NCI-H1092 treated with DMSO at 0.1 percent for 48 hours (cell line): ENCODE measurements around the gene SCRN1.
"Not testable (repeated sequence)": the region's sequence is repeated elsewhere in the genome, so short reads cannot be mapped to it uniquely, and the experiment has no call there.

Experiments
- DNase-seq: peaks from one replicate; lab custom pipeline; 2025; lab: John Stamatoyannopoulos, UW

Gene SCRN1

GRCh38 chr7:29890786-29891185 is 98.8 kb downstream of the SCRN1 start:
- DNase-seq: not testable (repeated sequence)

GRCh38 chr7:29890251-29890650 is 99.3 kb downstream of the SCRN1 start:
- no peak for DNase-seq

DNA sequence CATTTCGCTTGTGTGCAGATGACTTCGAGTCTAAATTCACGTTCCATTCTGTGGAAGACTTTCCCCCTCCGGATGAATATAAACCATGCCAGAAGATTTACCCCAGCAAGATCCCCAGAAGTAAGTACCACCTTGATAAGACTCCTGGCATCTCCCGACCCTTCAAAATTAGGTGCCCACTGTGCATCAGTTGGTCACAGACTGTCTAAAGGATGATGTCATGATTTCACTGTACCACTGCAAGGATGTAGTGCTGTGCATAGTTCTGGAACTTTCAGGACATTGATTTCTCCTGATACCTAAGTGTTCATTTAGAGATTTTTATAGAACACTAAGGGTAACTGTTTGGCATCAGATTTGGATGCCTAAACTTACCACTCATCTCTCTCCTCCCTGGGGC is 100.3 kb downstream of the SCRN1 start:
- DNase-seq: no peak

- DNase-seq: no peak
Observed at GRCh38 chr7:29888006-29888405, 101.6 kb downstream of the SCRN1 start.

DNA sequence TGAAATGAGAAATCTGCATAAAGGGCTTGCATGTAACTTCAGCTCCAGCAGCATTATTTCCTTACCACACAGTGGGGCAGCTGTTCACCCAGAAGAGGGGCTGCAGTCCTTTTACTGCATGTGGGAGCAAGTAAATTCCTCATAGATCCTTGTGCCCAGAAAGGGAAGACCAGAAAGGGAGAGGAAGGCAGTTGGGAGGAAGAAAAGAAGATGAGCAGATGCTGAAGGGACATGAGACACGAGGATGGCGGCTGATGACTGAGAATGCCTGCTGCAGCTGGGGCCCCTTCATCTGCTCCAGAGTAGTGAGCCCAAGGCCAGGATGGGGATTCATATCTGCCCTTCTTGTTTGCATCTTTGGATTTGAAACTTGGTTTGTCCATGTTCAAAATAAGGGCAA is 102.8 kb downstream of the SCRN1 start:
- no peak for DNase-seq

DNA sequence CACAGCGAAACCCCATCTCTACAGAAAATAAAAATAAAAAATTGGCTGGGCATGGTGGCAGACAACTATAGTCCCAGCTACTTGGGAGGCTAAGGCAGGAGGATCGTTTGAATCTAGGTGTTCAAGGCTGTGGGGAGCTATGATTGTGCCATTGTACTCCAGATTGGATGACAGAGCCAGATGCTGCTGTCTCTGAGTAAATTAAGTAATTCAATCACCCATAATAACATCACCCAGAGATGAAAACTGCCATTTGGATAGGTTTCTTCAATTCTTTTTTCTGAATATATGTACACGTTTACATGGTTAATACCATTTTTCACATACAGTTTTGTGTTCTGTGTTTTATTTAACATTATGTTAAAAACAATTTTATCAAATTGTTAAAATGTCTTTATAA is 104.0 kb downstream of the SCRN1 start:
- DNase-seq: no peak

DNA sequence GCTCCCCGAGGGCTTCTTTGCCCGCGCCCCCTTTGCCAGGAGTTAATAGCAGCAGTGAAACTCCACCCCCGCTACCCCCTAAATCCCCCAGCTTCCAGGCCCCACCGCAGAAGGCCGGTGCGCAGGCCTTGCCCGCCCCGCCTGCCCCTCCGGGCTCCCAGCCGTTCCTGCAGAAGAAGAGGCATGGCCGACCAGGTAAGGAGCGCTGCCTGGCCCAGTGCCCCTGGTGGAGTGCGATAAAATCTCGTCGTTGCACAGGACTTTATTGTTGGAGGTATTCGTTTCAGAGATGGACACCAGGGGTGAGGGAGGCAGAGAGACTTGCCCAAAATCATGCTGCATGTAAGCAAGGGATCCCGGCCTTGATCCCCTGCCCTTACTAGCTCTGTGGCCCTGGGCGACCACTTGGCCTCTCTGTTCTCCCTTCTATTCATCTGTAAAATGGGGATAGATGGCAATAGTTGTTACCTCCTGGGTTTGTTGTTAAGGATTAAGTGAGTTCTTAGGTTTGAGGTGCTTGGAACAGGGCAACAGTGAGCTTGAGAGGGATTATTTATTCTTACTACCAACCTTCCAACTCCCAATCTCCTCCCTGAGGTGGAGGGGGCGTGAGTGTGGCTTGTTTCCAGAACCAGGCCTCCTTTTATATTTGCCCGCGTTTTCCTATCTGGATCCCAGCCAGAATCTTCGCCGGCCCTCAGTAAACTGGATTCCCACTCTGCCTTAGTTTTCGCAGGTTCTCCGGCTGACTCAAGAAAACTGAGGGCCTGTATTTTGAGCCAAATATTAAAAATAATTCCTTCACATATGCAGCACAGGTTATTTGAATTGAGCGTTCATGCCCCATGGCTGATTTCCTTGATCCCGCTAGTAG is 105.0 kb downstream of the SCRN1 start:
- DNase-seq: peak; percentile 60

DNA sequence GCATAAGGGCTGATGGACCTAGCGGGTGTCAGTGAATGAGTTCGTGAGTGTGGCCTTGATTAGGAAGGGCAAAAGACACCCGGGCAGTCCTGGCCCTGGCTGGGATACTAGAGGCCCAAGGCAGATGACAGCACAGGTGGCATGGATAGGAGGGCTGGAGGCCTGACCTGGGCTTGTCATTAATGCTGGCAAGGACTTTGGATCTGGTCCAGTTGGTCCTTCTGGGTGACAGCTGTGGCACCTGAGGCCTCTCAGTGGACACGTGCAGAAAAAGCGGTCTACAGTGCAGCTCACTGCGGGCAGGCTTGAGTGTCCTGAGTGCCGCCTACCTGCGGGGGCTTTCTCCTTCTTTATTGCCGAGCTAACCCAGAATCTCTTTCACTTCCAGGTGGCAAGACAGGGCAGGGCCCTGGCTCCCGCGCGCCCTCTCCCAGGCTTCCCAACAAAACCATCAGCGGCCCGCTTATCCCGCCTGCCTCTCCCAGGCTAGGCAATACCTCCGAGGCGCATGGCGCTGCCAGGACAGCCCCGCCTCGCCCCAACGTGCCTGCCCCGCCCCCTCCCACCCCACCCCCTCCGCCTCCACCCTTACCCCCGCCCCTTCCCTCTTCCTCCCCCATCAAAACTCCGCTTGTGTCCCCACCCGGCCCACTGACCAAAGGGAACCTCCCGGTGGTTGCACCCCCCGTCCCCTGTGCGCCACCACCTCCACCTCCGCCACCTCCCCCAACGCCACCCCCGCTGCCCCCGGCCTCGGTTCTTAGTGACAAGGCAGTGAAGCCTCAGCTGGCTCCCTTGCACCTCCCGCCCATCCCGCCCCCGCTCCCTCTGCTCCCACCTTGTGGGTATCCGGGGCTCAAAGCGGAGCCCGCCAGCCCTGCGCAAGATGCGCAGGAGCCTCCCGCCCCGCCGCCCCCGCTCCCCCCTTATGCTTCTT is 105.9 kb downstream of the SCRN1 start:
- DNase-seq: no peak

- DNase-seq: no peak
Observed at GRCh38 chr7:29882481-29882880, 107.1 kb downstream of the SCRN1 start.

DNA sequence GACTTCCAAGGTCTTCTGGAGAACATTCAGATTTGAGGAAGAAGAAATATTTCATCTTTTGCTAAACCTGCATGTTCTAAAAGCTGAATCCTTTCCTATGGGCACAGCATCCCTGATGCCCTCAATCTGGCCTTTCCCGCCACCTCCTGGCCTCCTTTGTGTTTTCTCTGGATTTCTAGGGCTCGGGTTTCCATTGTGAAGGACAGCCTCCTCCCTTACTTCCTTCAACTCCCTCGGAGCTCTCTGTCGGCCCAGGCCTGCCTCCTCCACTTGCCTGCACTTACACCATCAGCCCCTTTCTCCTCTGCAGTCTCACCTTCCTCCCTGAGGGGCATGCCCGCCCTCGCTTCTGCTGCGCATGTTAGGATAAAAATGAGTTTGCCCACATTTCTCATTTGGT is 107.9 kb downstream of the SCRN1 start:
- DNase-seq: no peak

- no peak for DNase-seq
Observed at GRCh38 chr7:29879609-29880008, 110.0 kb downstream of the SCRN1 start.

GRCh38 chr7:29878081-29878688 is 111.4 kb downstream of the SCRN1 start:
- peak; percentile 50 for DNase-seq

DNA sequence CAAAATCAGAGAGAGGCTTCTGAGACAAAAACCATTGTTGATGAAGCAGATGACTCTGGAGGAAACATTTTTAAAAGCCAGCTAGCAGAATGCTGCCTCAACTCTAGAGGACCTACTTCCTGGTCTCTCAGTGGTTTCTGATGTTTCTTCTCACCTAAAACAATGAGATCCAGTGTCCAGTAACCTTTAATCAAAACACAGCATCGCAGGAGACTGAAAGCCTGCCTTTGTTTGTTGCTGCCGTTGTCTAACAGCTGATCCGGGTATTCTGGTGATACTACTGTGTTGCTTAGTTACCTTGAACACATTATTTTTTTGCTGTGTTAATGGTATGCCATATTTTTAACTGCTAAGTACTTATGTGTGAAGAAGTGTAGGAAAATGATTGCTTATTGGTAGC is 112.4 kb downstream of the SCRN1 start:
- DNase-seq: no peak

- DNase-seq: no peak
Observed at GRCh38 chr7:29875741-29876140, 113.9 kb downstream of the SCRN1 start.

- DNase-seq: no peak
Observed at GRCh38 chr7:29873644-29874294, 115.8 kb downstream of the SCRN1 start.

GRCh38 chr7:29871787-29872398 is 117.7 kb downstream of the SCRN1 start:
- DNase-seq: no peak
